GM23338 (cell line): ENCODE results near the gene SYT2. TPM values are rescaled to one million over a fixed set of nuclear protein-coding genes. Genes with fewer than 3 reads are reported as not detected.

ENCODE experiments used
- ATAC-seq: fragments of 200-7000 bp; cut with Tn5 transposase; 3 replicates; pipeline ENCODE4 v1.9.1; 2020
- DNase-seq: peaks from one replicate; pipeline ENCODE4 v3.0.0-alpha.2; 2015; ENCODE audit warnings: low spot score
- H2AFZ ChIP-seq: fragments of 200-600 bp; sonication (generic); 2 replicates; pipeline ENCODE4 v1.8.0; 2016; ENCODE audit warnings: antibody characterized with exemption, mild to moderate bottlenecking, moderate library complexity
- H3F3A ChIP-seq: fragments of 200-600 bp; sonication (generic); replicated peaks from 2 replicates; pipeline ENCODE4 v1.8.0; 2017; ENCODE audit warnings: antibody characterized with exemption, mixed run types, low read depth
- H3K27ac ChIP-seq: fragments of 200-600 bp; sonication (generic); 2 replicates; pipeline ENCODE4 v1.6.1; 2016; ENCODE audit warnings: low read depth
- H3K27me3 ChIP-seq: fragments of 200-600 bp; sonication (generic); 2 replicates; pipeline ENCODE4 v1.8.0; 2016; ENCODE audit warnings: mild to moderate bottlenecking, mixed run types, moderate library complexity; ENCODE audit not compliant: insufficient read depth
- H3K36me3 ChIP-seq: fragments of 200-600 bp; sonication (generic); 2 replicates; pipeline ENCODE4 v1.8.0; 2016; ENCODE audit warnings: mild to moderate bottlenecking; ENCODE audit not compliant: insufficient read depth
- H3K4me1 ChIP-seq: fragments of 200-600 bp; sonication (generic); 2 replicates; pipeline ENCODE4 v1.8.0; 2016; ENCODE audit warnings: mild to moderate bottlenecking, moderate library complexity; ENCODE audit not compliant: insufficient read depth
- H3K4me2 ChIP-seq: fragments of 200-600 bp; sonication (generic); 2 replicates; pipeline ENCODE4 v1.7.1; 2017; ENCODE audit warnings: mixed run types
- H3K4me3 ChIP-seq: fragments of 200-600 bp; sonication (generic); 2 replicates; pipeline ENCODE4 v1.6.1; 2016; ENCODE audit warnings: mixed run types
- H3K79me2 ChIP-seq: fragments of 200-600 bp; sonication (generic); replicated peaks from 2 replicates; pipeline ENCODE4 v1.8.0; 2017; ENCODE audit warnings: mild to moderate bottlenecking; ENCODE audit not compliant: insufficient read depth
- H3K9me2 ChIP-seq: fragments of 200-600 bp; sonication (generic); 2 replicates; pipeline ENCODE4 v1.8.0; 2017; ENCODE audit not compliant: insufficient read depth
- H4K20me1 ChIP-seq: fragments of 200-600 bp; sonication (generic); replicated peaks from 2 replicates; pipeline ENCODE4 v1.8.0; 2017; ENCODE audit warnings: mild to moderate bottlenecking; ENCODE audit not compliant: insufficient read depth
- H3K27ac Mint-ChIP-seq: 2 replicates; pipeline ENCODE4 v1.8.0; 2020; ENCODE audit warnings: inconsistent platforms, mild to moderate bottlenecking, moderate library complexity, mixed read lengths
- H3K27me3 Mint-ChIP-seq: 3 replicates; pipeline ENCODE4 v1.8.0; 2022; ENCODE audit warnings: low read depth, mild to moderate bottlenecking, moderate library complexity, mixed read lengths, inconsistent platforms; ENCODE audit not compliant: insufficient read depth, poor library complexity
- H3K36me3 Mint-ChIP-seq: 3 replicates; pipeline ENCODE4 v1.8.0; 2021; ENCODE audit warnings: low read depth, mild to moderate bottlenecking, inconsistent platforms, moderate library complexity, mixed read lengths
- H3K4me1 Mint-ChIP-seq: 3 replicates; pipeline ENCODE4 v1.8.0; 2020; ENCODE audit warnings: mild to moderate bottlenecking, inconsistent platforms, mixed read lengths
- H3K4me3 Mint-ChIP-seq: 3 replicates; pipeline ENCODE4 v1.8.0; 2021; ENCODE audit warnings: moderate library complexity, mild to moderate bottlenecking, inconsistent platforms, mixed read lengths
- H3K9me3 Mint-ChIP-seq: 3 replicates; pipeline ENCODE4 v1.8.0; 2020; ENCODE audit warnings: moderate library complexity, mild to moderate bottlenecking, inconsistent platforms, mixed read lengths
- CREB1 ChIP-seq: fragments of 250-450 bp; sonication (Bioruptor Pico); IDR thresholded peaks from 2 replicates; pipeline ENCODE4 v1.5.0; 2020; ENCODE audit warnings: low read depth, mild to moderate bottlenecking, moderate library complexity
- EZH2 ChIP-seq: fragments of 200-600 bp; sonication (generic); IDR thresholded peaks from one replicate; pipeline ENCODE4 v1.8.0; 2017; ENCODE audit warnings: antibody characterized with exemption, mild to moderate bottlenecking, low read depth; ENCODE audit not compliant: unreplicated experiment
- EZH2phosphoT487 ChIP-seq: fragments of 200-600 bp; sonication (generic); IDR thresholded peaks from one replicate; pipeline ENCODE4 v1.8.1; 2018; ENCODE audit warnings: antibody characterized with exemption; ENCODE audit not compliant: unreplicated experiment
- JUNB ChIP-seq: IDR thresholded peaks from one replicate; pipeline ENCODE4 v1.6.1; 2016; ENCODE audit warnings: antibody characterized with exemption; ENCODE audit not compliant: unreplicated experiment
- NANOG ChIP-seq: IDR thresholded peaks from 2 replicates; pipeline ENCODE4 v1.6.1; 2016; ENCODE audit warnings: antibody characterized with exemption, borderline replicate concordance
- POLR2AphosphoS5 ChIP-seq: IDR thresholded peaks from 2 replicates; pipeline ENCODE4 v1.6.1; 2016; ENCODE audit warnings: antibody characterized with exemption, low read depth
- REST ChIP-seq: IDR thresholded peaks from one replicate; pipeline ENCODE4 v1.6.1; 2018; ENCODE audit warnings: antibody characterized with exemption; ENCODE audit not compliant: unreplicated experiment
- STAT1 ChIP-seq: IDR thresholded peaks from one replicate; pipeline ENCODE4 v1.6.1; 2016; ENCODE audit warnings: antibody characterized with exemption; ENCODE audit not compliant: unreplicated experiment
- ZNF114 ChIP-seq: fragments of 250-450 bp; sonication (Bioruptor Pico); IDR thresholded peaks from 2 replicates; pipeline ENCODE4 v1.5.0; 2020; ENCODE audit warnings: mild to moderate bottlenecking, moderate library complexity
- ZNF331 ChIP-seq: fragments of 250-450 bp; sonication (Bioruptor Pico); IDR thresholded peaks from 2 replicates; pipeline ENCODE4 v1.5.0; 2020; ENCODE audit warnings: low read depth, mild to moderate bottlenecking, moderate library complexity
- polyA plus RNA-seq: library from polyadenylated mRNA; unstranded; fragments of >200 nt; fragmentation: Nextera tagmentation; extraction: Ambion mirVana; gene quantifications from 2 replicates; pipeline ENCODE4 v1.2.1, GENCODE V29; 2016
- total RNA-seq: library from RNA; depleted of rRNA; stranded (reverse); fragments of >200 nt; shearing (Covaris generic); gene quantifications from 2 replicates; pipeline ENCODE4 v1.2.3, GENCODE V29; 2014
- TF ChIP-seq, protein P1 (sequence below): fragments of 250-450 bp; sonication (Bioruptor Pico); IDR thresholded peaks from 2 replicates; pipeline ENCODE4 v1.5.0; 2020; ENCODE audit warnings: mild to moderate bottlenecking, moderate library complexity
- TF ChIP-seq, protein P2 (sequence below): IDR thresholded peaks from 2 replicates; pipeline ENCODE4 v1.6.1; 2016; ENCODE audit warnings: antibody characterized with exemption
- TF ChIP-seq, protein P3 (sequence below), 2 experiments: fragments of 200-600 bp in 1 of 2; sonication (generic) in 1 of 2; conservative IDR thresholded peaks; 2 replicates each; pipeline versions ENCODE4 v1.5.1 to v1.6.1; 2016 to 2017; ENCODE audit warnings: antibody characterized with exemption in 2 of 2, low read depth in 2 of 2, mild to moderate bottlenecking in 2 of 2, moderate library complexity in 1 of 2

SYT2 gene
- total and polyA plus RNA-seq, 2 experiments from 2014 or later, result 2.4 to 12.5 TPM

DNA sequence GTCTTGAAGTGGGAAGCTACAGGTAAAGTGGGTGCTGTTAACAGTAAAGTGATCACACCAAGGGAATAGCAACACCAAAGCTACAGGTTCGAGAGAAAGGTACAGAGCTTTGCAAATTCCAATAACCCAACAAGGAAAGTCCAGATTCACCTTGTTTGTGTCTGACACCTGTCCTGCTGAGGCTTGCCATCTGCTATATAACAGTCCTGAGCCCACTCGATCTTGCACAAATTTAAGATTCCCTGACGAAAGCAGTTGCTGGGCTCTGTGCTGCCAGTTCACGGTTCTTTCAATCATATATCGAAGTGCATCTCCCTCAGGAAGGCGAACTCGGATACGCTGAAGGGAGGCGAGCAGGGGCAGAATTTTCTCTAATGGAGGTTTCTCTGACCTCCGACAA lies 23.0 kb upstream of the SYT2 start:
- no peak overlapping the region for H3K27ac Mint-ChIP-seq
- no peak for DNase-seq

More for the DNA sequence above, 23.0 kb upstream of the SYT2 start:
- Histone ChIP-seq H4K20me1 (peaks cover 6% of the 10 kb centered on the region), H3K4me1 (no peaks in the 10 kb centered on the region), H3K36me3 (peaks cover 86% of the 10 kb centered on the region), H2AFZ (no peak overlapping the region), H3K4me2 (no peak overlapping the region), H3K79me2 (0 out of 2 replicates have a peak, but pooled peaks cover 4% of the 10 kb centered on the region), H3F3A (peaks cover 16% of the 10 kb centered on the region), H3K27ac (no peak overlapping the region), H3K9me2 (no peaks in the 10 kb centered on the region), H3K27me3 (no peaks in the 10 kb centered on the region), H3K4me3 (no peak overlapping the region)
- Mint-ChIP-seq H3K27me3 (peaks cover 5% of the 10 kb centered on the region), H3K4me3 (no peak overlapping the region), H3K4me1 (no peaks in the 10 kb centered on the region; the same call in 2 of the 3 replicates), H3K36me3 (peaks cover 93% of the 10 kb centered on the region), H3K9me3 (no peaks in the 10 kb centered on the region)
- ATAC-seq, result no peak
- TF ChIP-seq STAT1 (no peak), EZH2 (no peak), ZNF331 (CRISPR knock-in tag) (no peak), ZNF114 (CRISPR knock-in tag) (no peak), POLR2AphosphoS5 (no peak), JUNB (no peak), EZH2phosphoT487 (no peak), NANOG (no peak), CREB1 (no peak), REST (no peak)
- TF ChIP-seq, protein P1, sequence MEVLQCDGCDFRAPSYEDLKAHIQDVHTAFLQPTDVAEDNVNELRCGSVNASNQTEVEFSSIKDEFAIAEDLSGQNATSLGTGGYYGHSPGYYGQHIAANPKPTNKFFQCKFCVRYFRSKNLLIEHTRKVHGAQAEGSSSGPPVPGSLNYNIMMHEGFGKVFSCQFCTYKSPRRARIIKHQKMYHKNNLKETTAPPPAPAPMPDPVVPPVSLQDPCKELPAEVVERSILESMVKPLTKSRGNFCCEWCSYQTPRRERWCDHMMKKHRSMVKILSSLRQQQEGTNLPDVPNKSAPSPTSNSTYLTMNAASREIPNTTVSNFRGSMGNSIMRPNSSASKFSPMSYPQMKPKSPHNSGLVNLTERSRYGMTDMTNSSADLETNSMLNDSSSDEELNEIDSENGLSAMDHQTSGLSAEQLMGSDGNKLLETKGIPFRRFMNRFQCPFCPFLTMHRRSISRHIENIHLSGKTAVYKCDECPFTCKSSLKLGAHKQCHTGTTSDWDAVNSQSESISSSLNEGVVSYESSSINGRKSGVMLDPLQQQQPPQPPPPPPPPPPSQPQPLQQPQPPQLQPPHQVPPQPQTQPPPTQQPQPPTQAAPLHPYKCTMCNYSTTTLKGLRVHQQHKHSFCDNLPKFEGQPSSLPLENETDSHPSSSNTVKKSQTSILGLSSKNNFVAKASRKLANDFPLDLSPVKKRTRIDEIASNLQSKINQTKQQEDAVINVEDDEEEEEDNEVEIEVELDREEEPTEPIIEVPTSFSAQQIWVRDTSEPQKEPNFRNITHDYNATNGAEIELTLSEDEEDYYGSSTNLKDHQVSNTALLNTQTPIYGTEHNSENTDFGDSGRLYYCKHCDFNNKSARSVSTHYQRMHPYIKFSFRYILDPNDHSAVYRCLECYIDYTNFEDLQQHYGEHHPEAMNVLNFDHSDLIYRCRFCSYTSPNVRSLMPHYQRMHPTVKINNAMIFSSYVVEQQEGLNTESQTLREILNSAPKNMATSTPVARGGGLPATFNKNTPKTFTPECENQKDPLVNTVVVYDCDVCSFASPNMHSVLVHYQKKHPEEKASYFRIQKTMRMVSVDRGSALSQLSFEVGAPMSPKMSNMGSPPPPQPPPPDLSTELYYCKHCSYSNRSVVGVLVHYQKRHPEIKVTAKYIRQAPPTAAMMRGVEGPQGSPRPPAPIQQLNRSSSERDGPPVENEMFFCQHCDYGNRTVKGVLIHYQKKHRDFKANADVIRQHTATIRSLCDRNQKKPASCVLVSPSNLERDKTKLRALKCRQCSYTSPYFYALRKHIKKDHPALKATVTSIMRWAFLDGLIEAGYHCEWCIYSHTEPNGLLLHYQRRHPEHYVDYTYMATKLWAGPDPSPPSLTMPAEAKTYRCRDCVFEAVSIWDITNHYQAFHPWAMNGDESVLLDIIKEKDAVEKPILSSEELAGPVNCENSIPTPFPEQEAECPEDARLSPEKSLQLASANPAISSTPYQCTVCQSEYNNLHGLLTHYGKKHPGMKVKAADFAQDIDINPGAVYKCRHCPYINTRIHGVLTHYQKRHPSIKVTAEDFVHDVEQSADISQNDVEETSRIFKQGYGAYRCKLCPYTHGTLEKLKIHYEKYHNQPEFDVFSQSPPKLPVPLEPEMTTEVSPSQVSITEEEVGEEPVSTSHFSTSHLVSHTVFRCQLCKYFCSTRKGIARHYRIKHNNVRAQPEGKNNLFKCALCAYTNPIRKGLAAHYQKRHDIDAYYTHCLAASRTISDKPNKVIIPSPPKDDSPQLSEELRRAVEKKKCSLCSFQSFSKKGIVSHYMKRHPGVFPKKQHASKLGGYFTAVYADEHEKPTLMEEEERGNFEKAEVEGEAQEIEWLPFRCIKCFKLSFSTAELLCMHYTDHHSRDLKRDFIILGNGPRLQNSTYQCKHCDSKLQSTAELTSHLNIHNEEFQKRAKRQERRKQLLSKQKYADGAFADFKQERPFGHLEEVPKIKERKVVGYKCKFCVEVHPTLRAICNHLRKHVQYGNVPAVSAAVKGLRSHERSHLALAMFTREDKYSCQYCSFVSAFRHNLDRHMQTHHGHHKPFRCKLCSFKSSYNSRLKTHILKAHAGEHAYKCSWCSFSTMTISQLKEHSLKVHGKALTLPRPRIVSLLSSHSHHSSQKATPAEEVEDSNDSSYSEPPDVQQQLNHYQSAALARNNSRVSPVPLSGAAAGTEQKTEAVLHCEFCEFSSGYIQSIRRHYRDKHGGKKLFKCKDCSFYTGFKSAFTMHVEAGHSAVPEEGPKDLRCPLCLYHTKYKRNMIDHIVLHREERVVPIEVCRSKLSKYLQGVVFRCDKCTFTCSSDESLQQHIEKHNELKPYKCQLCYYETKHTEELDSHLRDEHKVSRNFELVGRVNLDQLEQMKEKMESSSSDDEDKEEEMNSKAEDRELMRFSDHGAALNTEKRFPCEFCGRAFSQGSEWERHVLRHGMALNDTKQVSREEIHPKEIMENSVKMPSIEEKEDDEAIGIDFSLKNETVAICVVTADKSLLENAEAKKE, result no peak
- TF ChIP-seq, protein P2, sequence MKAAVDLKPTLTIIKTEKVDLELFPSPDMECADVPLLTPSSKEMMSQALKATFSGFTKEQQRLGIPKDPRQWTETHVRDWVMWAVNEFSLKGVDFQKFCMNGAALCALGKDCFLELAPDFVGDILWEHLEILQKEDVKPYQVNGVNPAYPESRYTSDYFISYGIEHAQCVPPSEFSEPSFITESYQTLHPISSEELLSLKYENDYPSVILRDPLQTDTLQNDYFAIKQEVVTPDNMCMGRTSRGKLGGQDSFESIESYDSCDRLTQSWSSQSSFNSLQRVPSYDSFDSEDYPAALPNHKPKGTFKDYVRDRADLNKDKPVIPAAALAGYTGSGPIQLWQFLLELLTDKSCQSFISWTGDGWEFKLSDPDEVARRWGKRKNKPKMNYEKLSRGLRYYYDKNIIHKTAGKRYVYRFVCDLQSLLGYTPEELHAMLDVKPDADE, result no peak
- TF ChIP-seq, protein P3, sequence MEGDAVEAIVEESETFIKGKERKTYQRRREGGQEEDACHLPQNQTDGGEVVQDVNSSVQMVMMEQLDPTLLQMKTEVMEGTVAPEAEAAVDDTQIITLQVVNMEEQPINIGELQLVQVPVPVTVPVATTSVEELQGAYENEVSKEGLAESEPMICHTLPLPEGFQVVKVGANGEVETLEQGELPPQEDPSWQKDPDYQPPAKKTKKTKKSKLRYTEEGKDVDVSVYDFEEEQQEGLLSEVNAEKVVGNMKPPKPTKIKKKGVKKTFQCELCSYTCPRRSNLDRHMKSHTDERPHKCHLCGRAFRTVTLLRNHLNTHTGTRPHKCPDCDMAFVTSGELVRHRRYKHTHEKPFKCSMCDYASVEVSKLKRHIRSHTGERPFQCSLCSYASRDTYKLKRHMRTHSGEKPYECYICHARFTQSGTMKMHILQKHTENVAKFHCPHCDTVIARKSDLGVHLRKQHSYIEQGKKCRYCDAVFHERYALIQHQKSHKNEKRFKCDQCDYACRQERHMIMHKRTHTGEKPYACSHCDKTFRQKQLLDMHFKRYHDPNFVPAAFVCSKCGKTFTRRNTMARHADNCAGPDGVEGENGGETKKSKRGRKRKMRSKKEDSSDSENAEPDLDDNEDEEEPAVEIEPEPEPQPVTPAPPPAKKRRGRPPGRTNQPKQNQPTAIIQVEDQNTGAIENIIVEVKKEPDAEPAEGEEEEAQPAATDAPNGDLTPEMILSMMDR (conservative IDR thresholded peaks at IDR 0.05; ENCODE audit: low read depth in 2 of 2), result no peak
